GM12872 (cell line): ENCODE data around the gene ABTB1.

Experiments used
- CTCF ChIP-seq: IDR thresholded peaks from 3 replicates; pipeline ENCODE4 v1.5.1; 2011; ENCODE audit warnings: low read depth, mild to moderate bottlenecking, low read length, moderate library complexity; ENCODE audit not compliant: insufficient read depth

The ABTB1 gene

GRCh38 chr3:127672429-127673190 is at the start of gene ABTB1:
Gene ABTB1 (plus strand): TSS chr3:127672952. CDS start chr3:127673026, 74 bp downstream.
- TF ChIP-seq CTCF, result no peak

- TF ChIP-seq CTCF, result no peak
These were observed 48.7 kb upstream of the ABTB1 start for GRCh38 chr3:127624063-127624462.

- no peak for TF ChIP-seq CTCF
These were observed 46.9 kb upstream of the ABTB1 start for GRCh38 chr3:127625821-127626220.

- no peak for TF ChIP-seq CTCF
These were observed 44.3 kb upstream of the ABTB1 start for GRCh38 chr3:127628426-127628787.

GRCh38 chr3:127628788-127629466 is 43.8 kb upstream of the ABTB1 start, which contains the start of gene PODXL2:
Gene PODXL2 (plus strand): TSS chr3:127629185. CDS start chr3:127629220, 35 bp downstream.
- no peak for TF ChIP-seq CTCF

GRCh38 chr3:127629467-127630403 is 43.0 kb upstream of the ABTB1 start:
- no peak for TF ChIP-seq CTCF
